Thyroid gland (tissue), 4 donors: ENCODE measurements around the gene STYXL1.

ENCODE experiments used
- CTCF ChIP-seq, 6 experiments: fragments of 200-600 bp in 3 of 6; fragments of 450-650 bp in 3 of 6; sonication (generic) in 3 of 6; IDR thresholded peaks; one replicate each; pipeline ENCODE4 v1.5.1; 2016 to 2019; ENCODE audit warnings: antibody characterized with exemption in 6 of 6, mild to moderate bottlenecking in 2 of 6, inconsistent platforms in 1 of 6, moderate library complexity in 1 of 6
- POLR2A ChIP-seq, 2 donors: fragments of 450-650 bp; IDR thresholded peaks; one replicate each; pipeline ENCODE4 v1.6.1; 2017; ENCODE audit warnings: antibody characterized with exemption in 2 of 2, mild to moderate bottlenecking in 2 of 2, moderate library complexity in 1 of 2

- no peak for TF ChIP-seq POLR2A (IDR thresholded peaks at IDR 0.05)
- no peak for TF ChIP-seq CTCF (IDR thresholded peaks at IDR 0.05)
Measured at GRCh38 chr7:76077435-76077834, 29.6 kb upstream of the STYXL1 start.
